Tibial nerve (tissue), 4 donors: Measurements from ENCODE around the gene GGA2. TPM values are rescaled to one million over a fixed set of nuclear protein-coding genes. Genes with fewer than 3 reads are reported as not detected.
A peak's percentile ranks its signal among the peaks of the same experiment; 100 is the strongest.

ENCODE experiments used
- DNase-seq, 2 donors: peaks; one replicate each; pipeline ENCODE4 v3.0.0-alpha.2; 2019; ENCODE audit warnings: low spot score in 2 of 2
- H3K27ac ChIP-seq, 4 donors: fragments of 200-600 bp; sonication (generic) in 3 of 4; one replicate each; pipeline ENCODE4 v1.5.1; 2017 to 2019; ENCODE audit warnings: mild to moderate bottlenecking in 1 of 4
- H3K27me3 ChIP-seq, 2 donors: fragments of 200-600 bp; sonication (generic) in 1 of 2; one replicate each; pipeline versions ENCODE4 v1.5.1 to v1.6.0; 2017 to 2019
- H3K36me3 ChIP-seq, 3 donors: fragments of 200-600 bp; sonication (generic); one replicate each; pipeline ENCODE4 v1.5.1; 2018 to 2019
- H3K4me1 ChIP-seq, 4 donors: fragments of 200-600 bp; sonication (generic) in 3 of 4; one replicate each; pipeline ENCODE4 v1.5.1; 2017 to 2019
- H3K4me3 ChIP-seq, 4 donors: fragments of 200-600 bp; sonication (generic) in 3 of 4; one replicate each; pipeline ENCODE4 v1.5.1; 2017 to 2019; ENCODE audit warnings: mild to moderate bottlenecking in 1 of 4, moderate library complexity in 1 of 4
- H3K9me3 ChIP-seq, 4 donors: fragments of 200-600 bp; sonication (generic) in 3 of 4; one replicate each; pipeline ENCODE4 v1.5.1; 2017 to 2019
- EP300 ChIP-seq, 2 donors: sonication (generic); formaldehyde crosslinking; IDR thresholded peaks; one replicate each; pipeline ENCODE4 v1.6.1; 2017; ENCODE audit warnings: antibody characterized with exemption in 2 of 2, mild to moderate bottlenecking in 1 of 2
- POLR2A ChIP-seq, 2 donors: fragments of 450-650 bp; IDR thresholded peaks; one replicate each; pipeline ENCODE4 v1.6.1; 2017; ENCODE audit warnings: antibody characterized with exemption in 2 of 2, mild to moderate bottlenecking in 2 of 2, moderate library complexity in 2 of 2
- WGBS, 2 donors: methylation state at CpG; one replicate each; pipeline ENCODE4 v1.1.5; 2018; 5-methylcytosine and 5-hydroxymethylcytosine counted together
- total RNA-seq, 4 donors: library from RNA; depleted of rRNA; stranded (reverse); fragments of >200 nt; gene quantifications; one replicate each; pipeline ENCODE4 v1.1.0, GENCODE V29; 2016
- TF ChIP-seq, protein P1 (sequence below), 5 experiments: fragments of 200-600 bp in 3 of 5; fragments of 450-650 bp in 2 of 5; sonication (generic) in 3 of 5; IDR thresholded peaks; one replicate each; pipeline ENCODE4 v1.5.1; 2016 to 2019; ENCODE audit warnings: antibody characterized with exemption in 5 of 5, mild to moderate bottlenecking in 3 of 5, moderate library complexity in 2 of 5

GGA2 gene
- total RNA-seq, 4 donors from 2014 or later: 29.9 to 40.6 (median 36.8) TPM

DNA sequence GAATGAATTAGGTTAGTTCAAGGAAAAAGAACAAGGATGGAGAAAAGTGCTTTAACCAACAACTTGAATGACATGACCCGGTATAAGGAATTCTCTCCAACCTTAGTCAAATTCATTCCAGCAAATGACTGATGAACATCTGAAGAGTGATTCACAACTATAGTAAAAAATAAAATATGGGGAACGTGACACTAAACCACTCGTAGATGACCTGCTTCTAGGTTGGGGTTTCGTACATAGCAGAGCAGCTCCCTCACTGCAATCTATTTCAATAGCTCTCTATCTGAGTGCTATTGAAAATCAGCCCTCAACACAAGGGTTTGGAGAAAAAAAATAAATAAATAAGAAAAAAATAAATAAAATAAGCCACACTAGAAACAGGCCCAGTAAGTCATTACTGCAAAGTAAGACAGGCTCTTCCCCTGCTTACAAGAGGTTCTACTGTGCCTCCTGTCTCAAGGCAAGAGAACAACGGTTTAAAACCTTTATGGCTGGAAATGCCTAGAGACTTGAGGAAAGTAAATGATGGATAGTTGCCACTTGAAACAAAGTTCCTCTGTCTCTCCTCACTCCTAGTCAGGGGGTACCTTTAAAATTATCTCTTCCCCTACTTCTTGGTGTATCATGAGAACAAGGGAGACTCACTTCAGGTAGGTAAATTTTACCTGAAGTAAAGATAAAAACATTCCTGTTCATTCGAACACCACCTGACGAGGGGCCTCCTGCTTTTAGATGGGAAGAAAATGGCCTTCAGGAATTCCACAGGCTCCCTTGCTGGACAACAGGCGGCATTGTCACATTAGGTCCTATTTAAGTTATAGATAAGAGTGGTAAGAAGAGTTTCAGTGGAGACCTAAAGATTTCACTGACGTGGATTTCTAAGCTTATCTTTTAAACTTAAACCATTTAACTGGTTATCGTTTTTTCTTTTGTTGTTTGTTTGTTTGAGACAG lies 77.8 kb downstream of the GGA2 start:
- Histone ChIP-seq H3K27ac (no peak overlapping the region), H3K4me1 (peaks cover 0 to 17% (median 0%) of the 10 kb centered on the region in 4 donors), H3K4me3 (no peak overlapping the region), H3K36me3 (peaks cover 0 to 66% (median 0%) of the 10 kb centered on the region in 3 donors), H3K27me3 (no peaks in the 10 kb centered on the region), H3K9me3 (no peaks in the 10 kb centered on the region)
- 84 to 89% methylated on average over 10 of the region's 10 CpGs for WGBS, 2 donors
- no peak for DNase-seq
- TF ChIP-seq POLR2A (IDR thresholded peaks at IDR 0.05) (no peak), EP300 (IDR thresholded peaks at IDR 0.05) (no peak)
- TF ChIP-seq, protein P1, sequence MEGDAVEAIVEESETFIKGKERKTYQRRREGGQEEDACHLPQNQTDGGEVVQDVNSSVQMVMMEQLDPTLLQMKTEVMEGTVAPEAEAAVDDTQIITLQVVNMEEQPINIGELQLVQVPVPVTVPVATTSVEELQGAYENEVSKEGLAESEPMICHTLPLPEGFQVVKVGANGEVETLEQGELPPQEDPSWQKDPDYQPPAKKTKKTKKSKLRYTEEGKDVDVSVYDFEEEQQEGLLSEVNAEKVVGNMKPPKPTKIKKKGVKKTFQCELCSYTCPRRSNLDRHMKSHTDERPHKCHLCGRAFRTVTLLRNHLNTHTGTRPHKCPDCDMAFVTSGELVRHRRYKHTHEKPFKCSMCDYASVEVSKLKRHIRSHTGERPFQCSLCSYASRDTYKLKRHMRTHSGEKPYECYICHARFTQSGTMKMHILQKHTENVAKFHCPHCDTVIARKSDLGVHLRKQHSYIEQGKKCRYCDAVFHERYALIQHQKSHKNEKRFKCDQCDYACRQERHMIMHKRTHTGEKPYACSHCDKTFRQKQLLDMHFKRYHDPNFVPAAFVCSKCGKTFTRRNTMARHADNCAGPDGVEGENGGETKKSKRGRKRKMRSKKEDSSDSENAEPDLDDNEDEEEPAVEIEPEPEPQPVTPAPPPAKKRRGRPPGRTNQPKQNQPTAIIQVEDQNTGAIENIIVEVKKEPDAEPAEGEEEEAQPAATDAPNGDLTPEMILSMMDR (IDR thresholded peaks at IDR 0.05): peak in 1 of 5 experiments; percentile 16

DNA sequence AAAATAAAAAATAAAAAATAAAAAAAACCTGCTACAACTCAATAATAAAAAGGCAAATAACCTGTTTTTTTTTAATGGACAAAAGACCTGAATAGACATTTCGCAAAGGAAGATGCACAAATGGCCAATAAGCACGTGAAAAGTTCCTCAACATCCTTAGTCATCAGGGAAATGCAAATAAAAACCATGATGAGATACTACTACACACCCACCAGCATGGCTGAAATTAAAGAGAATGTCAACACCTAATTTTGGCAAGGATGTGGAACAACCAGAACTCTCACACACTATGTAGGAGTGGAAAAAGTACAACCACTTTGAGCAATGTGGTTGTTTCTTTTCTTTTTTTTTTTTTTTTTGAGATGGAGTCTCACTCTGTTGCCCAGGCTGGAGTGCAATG lies 81.9 kb downstream of the GGA2 start:
- TF ChIP-seq, protein P1 (IDR thresholded peaks at IDR 0.05): no peak
- peaks cover 0 to 12% (median under 1%) of the 10 kb centered on the region in 4 donors for H3K4me1 ChIP-seq
- H3K36me3 ChIP-seq: peaks cover 0 to 76% (median 0%) of the 10 kb centered on the region in 3 donors
- no peaks in the 10 kb centered on the region for H3K27me3 ChIP-seq
- 82 to 85% methylated on average over 2 of the region's 2 CpGs for WGBS, 2 donors
- H3K9me3 ChIP-seq: no peaks in the 10 kb centered on the region
- no peak for DNase-seq
- H3K4me3 ChIP-seq: no peak overlapping the region
- H3K27ac ChIP-seq: no peak overlapping the region

DNA sequence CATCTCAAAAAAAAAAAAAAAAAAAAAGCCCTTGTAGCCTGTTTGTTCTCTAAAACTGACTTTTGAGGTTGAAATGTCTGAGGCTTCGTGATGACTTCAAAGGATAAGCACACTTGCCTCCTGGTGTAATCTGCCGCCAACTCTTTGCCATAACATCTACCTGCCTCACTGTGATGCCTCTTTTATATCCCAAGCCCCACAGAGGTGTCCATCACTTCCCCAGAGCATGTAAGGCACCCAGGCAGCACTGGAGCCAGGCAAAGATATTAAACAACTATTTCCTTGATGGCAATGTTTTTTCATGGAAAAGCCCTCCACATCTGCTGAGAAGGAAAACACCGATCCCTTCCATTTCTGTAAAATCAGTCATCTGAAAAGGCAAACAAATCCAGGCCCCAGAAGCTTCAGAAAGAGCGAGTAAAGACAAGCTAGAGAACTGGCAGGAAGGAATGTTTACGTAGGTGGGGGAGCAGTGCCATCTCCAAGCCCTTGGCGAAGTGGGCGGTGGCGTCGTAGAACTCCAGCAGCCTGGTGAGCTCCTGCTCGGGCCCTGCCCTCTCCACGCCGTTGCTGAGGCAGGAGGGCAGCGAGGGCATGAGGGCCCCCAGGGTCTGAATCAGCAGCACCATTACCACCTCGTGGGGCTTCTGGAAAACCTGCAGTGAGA lies 85.9 kb downstream of the GGA2 start:
- Histone ChIP-seq H3K27me3 (no peaks in the 10 kb centered on the region), H3K4me3 (no peak overlapping the region), H3K4me1 (peaks cover 0 to 12% (median 2%) of the 10 kb centered on the region in 4 donors), H3K36me3 (peaks cover 0 to 42% (median 0%) of the 10 kb centered on the region in 3 donors), H3K9me3 (no peaks in the 10 kb centered on the region), H3K27ac (peak overlapping the region in 3 of 4 donors; percentile 69 to 91 (median 85))
- TF ChIP-seq POLR2A (IDR thresholded peaks at IDR 0.05) (no peak), EP300 (IDR thresholded peaks at IDR 0.05) (no peak)
- TF ChIP-seq, protein P1 (IDR thresholded peaks at IDR 0.05): no peak
- DNase-seq: no peak
- WGBS, 2 donors: 76 to 85% methylated on average over 14 of the region's 14 CpGs

DNA sequence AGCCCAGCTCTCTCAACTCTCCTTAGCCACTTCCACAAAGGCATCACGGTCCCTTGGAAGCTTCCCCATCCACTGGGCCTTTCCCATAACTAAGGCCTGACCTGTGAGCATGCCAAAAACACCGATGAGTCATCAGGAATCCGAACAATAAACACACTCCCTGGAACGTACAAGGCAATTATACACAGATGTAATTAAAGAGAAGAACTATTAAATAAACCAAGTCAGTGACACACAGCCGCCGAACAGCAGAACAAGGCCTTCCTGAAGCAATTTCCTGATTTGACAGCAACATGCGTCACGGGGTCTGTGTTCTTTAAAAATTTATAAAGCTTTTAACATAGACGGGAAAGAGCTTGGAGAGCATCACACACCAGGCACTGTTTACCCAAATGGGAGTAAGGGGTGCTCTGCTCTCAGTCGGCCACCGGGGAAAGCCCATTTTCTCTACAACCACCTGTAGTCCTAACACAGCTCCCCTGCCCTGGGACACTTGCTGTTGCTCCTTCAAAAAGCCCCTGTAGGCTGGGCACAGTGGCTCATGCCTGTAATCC lies 86.7 kb downstream of the GGA2 start:
- H3K4me3 ChIP-seq: no peak overlapping the region
- DNase-seq: peak; percentile 48 to 87
- TF ChIP-seq EP300 (IDR thresholded peaks at IDR 0.05) (peak; percentile 58 to 85), POLR2A (IDR thresholded peaks at IDR 0.05) (no peak)
- TF ChIP-seq, protein P1 (IDR thresholded peaks at IDR 0.05): no peak
- H3K27me3 ChIP-seq: no peaks in the 10 kb centered on the region
- 29 to 33% methylated on average over 11 of the region's 11 CpGs for WGBS, 2 donors
- peak overlapping the region; percentile 46 to 91 (median 77) for H3K27ac ChIP-seq
- no peaks in the 10 kb centered on the region for H3K9me3 ChIP-seq
- H3K36me3 ChIP-seq: peaks cover 0 to 40% (median 0%) of the 10 kb centered on the region in 3 donors
- peaks cover 0 to 12% (median 2%) of the 10 kb centered on the region in 4 donors for H3K4me1 ChIP-seq
